Right hindlimb (tissue), 1 donor: ENCODE measurements around the gene PRPF38A.

Experiments
- DNase-seq: peaks from one replicate; pipeline ENCODE4 v3.0.0-alpha.2; 2018

PRPF38A gene

DNA sequence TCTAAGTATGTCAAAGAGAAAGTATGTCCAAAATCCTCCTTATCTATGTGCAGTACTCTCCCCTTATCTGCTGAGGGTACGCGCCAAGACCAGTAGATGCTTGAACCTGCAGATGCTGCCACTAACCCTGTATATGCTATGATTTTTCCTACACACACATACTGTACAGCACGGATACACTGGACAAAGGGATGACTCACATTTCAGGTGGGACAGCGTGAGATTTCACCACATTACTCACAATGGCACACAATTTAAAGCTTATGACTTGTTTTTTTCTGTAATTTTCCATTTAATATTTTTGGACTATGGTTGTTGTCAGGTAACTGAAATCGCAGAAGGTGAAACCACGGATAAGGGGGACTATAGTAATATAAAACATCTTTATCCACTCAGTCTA is 4.3 kb upstream of the PRPF38A start:
- DNase-seq, result no peak

DNA sequence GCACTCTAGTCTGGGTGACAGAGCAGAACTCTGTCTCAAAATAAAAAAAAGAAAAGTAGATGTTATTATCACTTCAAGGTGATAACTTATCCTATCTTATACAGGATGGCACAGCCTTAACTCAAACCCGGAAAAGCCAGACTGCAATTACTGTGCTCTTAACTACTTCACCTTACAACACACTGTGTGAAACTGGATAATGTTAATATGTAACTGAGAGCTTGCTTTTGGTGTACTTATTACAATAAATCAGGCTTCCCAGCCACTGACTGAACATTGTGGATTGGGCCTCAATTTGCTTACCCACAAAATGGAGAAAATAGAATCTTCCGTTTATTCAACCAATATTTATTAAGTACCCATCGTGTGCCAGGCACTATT is 1.6 kb upstream of the PRPF38A start:
- no peak for DNase-seq

DNA sequence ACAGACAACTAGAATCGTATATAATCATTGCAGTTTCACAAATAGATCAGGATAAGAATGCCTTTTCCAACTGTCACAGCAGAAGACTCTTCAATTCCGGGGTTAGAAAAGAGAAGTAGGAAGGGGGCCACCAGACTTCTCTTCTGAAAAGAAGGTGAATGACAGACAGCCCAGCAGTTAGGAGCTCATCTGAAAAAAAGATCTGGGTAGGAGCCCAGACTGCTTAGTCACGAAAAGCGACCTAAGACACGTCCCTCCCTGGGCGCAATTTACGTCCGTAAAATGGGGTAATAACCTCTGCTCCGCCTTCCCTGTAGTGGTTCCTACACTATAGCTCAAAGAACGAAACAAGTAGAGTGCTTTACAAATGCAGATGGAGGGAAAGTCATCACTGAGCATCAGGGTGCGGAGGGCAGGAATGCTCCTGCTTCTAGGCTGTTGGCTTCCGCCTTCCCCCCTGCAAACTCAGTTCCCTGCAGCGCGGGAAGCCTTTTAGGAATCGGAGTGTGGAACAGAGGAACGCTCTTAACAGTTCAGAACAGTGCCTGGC is 761 bp upstream of the PRPF38A start:
- DNase-seq, result peak; percentile 21

DNA sequence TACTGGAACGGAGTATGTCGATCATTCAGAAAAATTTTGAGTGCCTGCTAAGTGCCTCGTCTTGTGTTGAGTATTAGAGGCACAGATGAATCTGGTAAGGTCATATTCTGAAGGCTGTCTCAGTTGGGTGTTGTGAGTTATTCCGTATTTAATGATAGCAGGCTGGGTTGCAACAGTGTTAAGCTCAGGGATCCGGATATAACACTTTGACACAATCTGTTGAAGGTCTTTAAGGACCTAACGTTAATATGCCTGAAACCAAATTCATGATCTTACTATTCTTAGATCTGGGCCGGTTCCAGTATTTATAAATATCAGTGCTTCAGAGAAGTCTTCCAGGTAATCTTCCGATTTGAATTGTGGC is 555 bp downstream of the PRPF38A start:
- DNase-seq, result no peak

DNA sequence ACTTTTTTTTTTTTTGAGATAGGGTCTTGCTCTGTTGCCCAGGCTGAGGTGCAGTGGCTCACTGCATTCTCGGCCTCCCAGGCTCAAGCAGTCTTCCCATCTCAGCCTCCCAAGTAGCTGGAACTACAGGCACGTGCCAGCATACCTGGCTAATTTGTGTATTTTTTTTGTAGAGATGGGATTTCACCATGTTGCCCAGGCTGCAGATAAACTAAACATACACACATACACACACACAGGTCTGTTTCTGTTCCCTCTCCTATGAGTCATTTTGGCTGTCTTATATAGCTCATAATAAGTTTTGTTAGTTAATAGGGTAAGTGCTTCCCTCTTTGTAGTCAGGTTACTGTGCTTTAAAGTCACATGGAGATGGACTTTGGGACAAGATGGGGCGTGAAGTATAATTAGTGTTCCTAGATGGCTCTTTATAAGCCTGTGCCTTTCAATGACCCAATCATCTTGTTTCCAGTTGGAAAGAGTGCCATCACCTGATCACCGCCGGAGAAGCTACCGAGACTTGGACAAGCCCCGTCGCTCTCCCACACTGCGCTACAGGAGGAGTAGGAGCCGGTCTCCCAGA is 9.1 kb downstream of the PRPF38A start:
- no peak for DNase-seq

DNA sequence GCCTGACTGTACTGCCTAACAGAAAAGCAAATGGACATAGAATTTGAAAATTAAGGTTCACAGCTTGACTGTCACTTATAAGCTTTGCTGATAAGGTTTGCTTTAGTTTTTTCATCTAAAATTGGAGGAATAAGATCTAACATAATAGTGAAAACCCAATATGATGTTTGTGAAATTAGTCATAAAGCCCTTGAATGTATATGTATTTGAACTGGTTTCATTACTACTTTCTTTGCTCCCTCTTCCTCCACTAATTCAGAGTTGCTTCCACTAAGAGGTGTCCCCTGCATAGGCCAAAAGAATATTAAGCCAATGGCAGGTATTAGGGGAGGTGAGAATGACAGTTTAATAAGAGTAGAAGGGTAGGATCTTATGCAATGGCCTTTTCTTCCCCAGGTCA is 10.5 kb downstream of the PRPF38A start:
- no peak for DNase-seq

DNA sequence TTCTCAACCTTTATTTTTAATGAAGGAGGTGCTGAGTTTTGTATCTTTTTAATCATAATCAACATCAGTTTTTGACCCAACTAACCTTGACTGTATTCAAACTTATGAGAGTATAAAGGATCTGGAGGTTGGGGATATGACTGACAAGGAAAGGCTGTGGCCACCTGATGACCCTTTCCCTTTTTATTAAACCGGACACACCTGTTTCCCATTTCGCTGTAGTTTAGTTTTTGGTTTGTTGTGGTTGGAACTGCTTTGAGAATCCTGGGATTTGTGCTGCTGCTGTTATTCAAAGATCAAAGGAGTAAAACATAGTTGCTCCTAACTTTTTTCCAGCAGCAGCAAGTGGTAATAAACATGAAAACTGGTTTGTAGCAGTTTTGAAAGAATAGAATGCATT is 12.4 kb downstream of the PRPF38A start:
- no peak for DNase-seq

DNA sequence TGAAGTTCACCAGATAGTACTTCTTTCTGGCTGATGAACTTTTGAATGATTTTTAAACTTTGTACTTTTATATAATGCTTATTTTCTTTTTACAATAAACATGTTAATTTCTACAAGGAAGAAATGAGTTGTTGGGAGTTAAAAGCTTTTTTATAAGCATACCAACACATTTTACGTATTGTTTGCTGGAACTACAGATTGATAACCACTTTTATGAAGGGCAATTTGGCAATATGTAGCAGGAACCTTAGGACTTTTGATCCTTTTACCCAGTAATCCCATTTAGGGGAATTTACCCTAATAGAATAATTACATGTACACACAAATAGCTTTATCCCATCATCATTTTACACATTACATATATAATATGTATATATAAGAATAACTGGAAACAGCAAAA is 16.3 kb downstream of the PRPF38A start:
- no peak for DNase-seq

DNA sequence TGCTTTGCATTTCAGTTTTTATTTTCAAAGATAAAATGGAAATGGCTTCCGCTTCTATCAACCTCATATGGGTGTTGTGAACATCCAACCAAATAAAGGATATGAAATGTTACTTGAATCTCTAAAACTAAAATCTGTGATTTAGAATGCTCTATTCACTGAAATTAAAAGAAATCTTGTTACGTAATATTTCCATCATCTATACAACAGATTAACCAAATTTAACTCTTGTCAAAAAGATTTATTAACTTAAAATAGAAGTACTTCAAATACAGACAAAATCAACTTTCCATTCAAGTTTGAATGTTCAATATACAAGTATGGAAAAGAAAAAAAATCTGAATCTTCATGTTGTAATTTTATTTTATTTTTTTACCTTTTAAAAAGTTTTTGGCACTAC is 18.7 kb downstream of the PRPF38A start:
- no peak for DNase-seq

DNA sequence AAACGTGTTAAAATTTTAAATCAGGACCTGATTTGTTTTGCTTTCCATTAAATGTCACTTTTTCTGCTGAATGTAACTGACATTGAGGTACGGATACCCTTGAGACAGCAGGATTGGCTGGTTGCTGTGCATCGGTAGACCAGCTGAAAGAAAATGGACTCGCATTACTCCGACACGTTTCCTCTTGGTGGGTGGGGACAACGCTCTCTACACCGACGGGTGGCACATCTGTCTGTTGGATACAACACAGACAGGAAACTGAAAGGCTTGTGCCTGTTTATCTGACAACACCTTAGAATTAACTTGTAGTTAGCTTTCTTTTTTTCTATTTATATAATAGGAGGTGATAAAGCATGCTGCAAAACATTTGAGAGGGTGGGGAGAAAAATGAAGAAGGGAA is 19.4 kb downstream of the PRPF38A start:
- no peak for DNase-seq

DNA sequence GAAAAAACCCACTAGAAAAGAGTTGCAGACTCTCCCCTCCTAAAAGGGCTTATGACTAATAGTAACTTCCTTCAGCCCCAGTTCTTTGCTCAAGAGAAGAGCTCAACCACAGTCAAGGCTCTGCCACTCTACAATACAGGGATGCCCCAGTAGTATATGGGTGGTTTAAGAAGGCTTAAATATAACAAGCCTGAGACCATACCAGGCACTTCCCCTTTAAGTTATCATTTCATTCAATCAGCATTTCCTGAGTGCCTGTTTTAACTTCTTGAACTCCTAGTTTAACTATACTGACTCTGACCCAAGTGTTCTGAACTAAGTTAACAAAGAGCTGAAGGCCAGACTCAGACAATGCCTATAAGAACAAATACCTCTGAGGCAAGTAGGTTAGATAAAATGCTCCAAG is 19.8 kb downstream of the PRPF38A start:
- no peak for DNase-seq

DNA sequence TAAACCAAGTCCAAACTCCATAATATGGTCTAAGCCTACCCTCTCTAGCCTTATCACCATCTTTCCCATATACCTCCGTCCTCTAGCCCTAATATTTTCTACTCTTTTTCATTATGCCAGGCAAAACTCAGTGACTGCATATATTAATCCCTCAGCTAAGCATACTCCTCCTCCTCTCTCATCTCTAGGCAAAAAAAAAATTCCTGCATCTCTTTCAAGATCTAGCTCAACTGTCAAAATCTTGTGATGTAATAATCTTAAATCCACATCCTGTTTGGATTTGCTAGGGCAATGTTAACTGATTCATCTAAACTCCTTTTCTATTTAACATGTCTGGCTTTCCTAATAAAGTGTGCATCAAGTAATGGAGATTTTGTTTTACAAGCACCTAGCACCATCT is 20.4 kb downstream of the PRPF38A start:
- DNase-seq, result no peak

DNA sequence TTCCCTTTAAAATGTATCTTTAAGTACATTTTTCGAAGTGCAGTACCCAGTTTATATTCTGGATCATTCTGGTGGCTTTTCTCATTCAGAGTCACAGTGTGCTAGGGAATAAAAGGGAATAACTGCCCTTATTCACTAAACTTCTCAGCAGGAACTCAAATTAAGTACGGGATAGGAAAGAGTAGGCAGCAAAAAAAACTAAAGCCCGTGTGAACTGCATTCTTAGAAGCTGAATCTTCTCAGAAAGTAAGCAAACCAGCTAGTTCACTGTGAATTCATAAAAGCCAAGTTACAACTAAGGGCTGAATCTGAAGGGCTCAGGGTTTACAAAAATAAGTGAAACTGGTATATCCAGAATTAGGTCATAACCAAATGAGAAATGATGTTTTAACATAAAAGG is 22.0 kb downstream of the PRPF38A start:
- DNase-seq, result no peak

DNA sequence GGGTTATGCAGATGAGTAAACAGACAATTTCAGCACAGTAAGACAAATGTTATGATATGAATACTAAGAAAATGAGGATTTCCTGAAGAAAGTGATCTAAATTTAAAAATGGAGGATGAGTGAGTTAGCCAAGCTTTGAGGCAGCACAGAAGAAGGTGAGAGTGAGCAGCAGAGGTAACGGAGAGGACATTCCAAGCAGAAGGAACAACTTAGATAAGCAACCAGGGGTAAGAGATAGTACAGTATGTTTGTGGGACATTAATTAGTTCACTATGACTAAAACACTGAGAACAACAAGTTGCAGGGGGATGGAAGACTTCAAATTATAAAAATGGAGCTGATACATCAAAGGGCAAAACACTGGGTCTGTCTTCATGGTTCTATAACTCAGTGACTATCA is 22.8 kb downstream of the PRPF38A start:
- no peak for DNase-seq

DNA sequence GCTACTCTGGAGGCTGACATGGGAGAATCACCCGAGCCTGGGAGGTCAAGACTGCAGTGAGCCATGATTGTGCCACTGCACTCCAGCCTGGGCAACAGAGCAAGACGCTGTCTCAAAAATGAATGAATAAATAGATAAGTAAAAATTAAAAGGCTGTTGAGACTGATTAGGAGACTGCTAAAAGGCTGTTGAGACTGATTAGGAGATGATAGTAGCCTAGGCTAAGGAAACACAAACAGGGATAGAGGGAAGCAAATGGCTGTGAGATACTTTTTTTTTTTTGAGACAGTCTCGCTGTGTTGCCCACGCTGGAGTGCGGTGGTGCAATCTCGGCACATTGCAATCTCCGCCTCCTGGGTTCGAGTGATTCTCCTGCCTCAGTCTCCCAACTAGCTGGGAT is 28.4 kb downstream of the PRPF38A start:
- DNase-seq, result no peak

DNA sequence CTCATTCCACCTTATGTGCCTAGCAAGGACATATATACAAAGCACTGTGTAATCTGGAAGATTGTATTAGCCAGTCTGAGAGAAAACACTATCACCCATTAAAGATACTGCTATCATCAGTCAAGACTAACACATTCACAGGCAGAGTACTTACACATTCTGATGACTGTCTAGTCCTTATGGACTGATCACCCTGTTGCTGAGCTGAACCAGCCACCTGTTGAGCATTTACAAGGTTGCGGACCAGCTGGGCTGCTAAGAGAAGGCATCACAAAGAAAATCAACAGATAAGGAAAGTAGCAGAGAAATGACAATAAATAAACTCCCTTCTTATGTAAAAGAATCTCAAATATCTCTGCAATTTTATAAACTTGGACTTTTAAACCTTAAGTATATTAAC is 30.8 kb downstream of the PRPF38A start:
- DNase-seq, result no peak

DNA sequence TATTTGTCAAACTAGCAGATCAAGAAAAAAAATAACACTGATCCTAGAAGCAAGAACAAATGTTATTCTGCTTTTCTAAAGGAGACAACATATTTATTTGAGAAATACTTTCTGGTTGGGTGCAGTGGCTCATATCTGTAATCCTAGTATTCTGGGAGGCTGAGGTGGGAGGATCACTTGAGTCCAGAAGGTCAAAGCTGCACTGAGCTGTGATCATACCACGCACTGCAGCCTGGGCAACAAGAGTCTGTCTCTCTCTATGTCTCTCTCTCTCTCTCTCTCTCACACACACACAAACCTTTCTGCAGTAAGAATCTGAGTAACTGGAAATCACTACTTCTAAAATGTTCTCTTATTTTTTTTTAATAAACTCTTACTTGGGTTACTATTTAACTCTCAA is 31.2 kb downstream of the PRPF38A start:
- no peak for DNase-seq

DNA sequence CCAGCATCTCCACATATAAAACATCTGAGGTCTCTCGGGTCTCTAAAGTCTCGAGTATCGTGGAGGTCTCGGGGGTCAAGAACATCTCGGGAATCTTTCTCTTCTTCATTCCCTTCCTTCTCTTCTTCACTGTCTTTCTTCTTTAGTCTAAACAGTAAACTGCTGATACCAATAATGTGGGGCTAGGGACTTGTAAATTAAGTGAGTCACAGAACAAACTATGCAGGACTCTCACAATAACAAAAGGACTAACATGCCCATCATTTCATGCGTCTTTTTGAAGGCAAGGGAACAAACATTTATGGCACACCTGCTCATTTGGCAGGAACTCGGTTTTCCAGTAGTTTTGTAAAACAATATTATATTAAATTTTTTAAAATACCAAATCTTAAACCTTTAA is 32.4 kb downstream of the PRPF38A start:
- DNase-seq, result no peak

DNA sequence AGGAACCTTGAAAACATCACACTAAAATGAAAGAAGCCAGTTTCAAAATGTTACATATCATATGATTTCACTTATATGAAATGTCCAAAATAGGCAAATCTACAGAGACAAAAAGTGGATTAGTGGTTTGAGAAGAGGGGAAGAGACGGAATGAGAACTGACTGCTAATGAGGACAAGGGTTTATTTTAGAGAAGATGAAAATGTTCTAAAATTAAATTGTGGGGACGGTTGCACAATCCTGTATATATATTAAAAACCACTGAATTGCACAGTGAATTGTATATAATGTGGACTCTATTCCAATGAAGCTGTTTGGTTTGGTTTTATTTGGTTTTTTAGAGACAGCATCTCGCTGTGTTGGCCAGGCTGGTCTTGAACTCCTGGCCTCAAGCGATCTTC is 35.6 kb downstream of the PRPF38A start:
- DNase-seq, result no peak

DNA sequence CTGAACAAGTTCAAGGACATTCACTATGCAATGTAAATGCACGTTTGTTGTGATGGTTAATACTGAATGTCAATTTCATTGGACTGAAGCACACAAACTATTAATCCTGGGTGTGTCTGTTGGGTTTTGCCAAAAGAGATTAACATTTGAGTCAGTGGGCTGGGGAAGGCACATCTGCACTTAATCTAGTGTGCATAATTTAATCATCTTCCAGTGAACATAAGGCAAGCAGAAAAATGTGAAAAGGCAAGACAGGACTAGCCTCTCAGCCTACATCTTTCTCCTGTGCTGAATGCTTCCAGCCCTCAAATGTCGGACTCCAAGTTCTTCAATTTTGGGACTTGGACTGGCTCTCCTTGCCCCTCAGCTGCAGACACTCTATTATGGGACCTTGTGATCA is 40.1 kb downstream of the PRPF38A start:
- DNase-seq, result no peak

DNA sequence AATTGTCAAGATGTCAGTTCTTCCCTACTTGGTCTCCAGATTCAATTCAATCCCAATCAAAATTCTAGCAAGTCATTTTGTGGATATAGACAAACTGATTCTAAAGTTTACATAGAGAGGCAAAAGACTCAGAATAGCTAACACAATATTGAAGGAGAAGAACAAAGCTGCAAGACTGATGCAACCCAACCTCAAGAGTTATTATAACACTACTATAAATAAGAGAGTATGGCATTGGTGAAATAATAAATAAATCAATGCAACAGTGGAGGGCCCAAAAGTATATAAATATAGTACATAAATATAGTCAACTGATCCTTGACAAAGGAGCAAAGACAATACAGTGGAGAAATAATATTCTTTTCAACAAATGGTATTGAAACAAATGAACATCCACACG is 49.7 kb downstream of the PRPF38A start:
- no peak for DNase-seq

DNA sequence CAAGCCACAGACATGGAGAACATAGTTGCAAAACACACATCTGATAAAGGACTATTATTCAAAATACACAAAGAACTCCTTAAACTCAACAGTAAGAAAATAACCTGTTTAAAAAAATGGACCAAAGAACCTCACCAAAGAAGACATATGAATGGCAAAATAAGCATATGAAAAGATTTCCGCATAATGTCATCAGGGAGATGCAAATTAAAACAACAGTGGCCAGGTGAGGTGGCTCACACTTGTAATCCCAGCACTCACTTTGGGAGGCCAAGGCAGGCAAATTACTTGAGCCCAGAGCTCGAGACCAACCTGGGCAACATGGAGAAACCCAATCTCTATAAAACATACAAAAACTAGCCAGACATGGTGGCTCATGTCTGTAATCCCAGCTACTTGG is 50.4 kb downstream of the PRPF38A start:
- no peak for DNase-seq

DNA sequence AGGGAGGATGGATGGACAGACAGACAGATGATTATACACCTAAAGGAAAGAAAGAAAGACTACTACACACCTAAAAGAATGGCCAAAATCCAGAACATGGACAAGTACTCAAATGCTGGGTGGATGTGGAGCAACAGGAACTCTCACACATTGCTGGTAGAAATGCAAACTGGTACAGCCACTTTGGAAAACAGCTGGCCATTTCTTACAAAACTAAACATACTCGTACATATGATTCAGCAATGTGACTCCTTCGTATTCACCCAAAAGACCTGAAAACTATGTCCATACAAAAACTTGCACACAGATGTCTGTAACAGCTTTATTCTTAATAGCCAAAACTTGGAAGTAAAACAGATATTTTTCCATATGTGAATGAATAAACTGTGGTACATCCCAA is 51.3 kb downstream of the PRPF38A start:
- DNase-seq, result no peak

DNA sequence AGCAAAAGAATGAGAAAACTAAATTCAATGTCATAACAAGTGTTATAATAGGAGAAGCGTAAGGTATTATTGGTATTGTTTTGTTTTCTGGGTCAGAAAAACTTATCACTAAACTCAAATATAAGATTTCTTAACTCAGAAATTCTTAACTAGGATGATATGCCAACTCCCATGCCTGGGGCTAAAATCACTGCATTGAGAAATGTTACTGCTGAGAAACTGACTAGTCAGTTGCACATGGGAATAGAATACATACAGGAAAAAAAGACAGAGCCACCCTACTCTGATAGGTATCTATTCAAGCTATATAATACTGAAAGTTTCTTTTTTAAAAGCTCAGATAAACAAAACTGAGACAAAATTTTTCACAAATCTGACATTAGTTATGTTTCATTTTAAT is 56.3 kb downstream of the PRPF38A start:
- no peak for DNase-seq

DNA sequence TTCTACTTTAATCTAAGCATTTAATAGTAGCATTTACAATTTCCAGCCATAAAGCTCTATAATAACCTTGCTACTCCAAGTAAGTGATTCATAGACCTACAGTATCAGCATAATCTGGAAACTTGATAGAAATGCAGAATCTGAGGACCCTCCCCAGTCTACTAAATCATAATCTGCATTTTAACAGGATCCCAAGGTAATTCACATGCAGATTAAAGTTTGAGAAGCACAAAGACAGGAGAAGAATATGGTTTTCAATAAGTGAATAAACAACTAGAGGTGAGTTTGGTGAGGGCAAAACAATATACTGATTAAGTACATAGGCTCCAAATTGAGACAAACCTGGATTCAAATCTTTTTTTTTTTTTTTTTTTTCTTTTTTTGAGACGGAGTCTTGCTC is 57.4 kb downstream of the PRPF38A start:
- no peak for DNase-seq

DNA sequence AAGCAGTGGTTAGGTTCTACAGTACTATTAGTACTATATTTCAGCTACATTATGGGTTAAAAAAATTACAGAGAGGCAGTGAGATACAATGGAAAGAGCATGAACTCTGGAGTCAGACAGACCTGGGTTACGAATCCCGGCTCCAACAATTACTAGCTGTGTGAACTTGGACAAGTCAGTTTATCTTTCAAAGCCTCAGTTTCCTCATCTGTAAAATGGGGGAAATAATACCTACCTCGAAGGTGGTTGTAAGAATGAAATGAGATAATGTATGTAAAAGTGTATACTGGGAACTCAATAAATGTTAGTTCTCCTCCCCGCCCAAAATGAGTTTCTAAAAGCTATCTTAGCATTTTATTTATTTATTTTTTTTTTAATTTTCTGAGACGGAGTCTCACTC is 59.5 kb downstream of the PRPF38A start:
- DNase-seq, result no peak
